IMR-90 (cell line): Measurements from ENCODE around the gene CACNA2D4. TPM values are rescaled to one million over a fixed set of nuclear protein-coding genes. Genes with fewer than 3 reads are reported as not detected.
"Not testable (repeated sequence)": the region's sequence is repeated elsewhere in the genome, so short reads cannot be mapped to it uniquely, and the experiment has no call there.

Source experiments
- ATAC-seq: fragments of 200-7000 bp; cut with Tn5 transposase; 2 replicates; pipeline ENCODE4 v1.9.1; 2020; ENCODE audit warnings: low read depth, mild to moderate bottlenecking, moderate library complexity
- BruUV-seq: library from RNA; stranded (reverse); fragments of 400-500 nt; replicated peaks from 2 replicates; lab custom pipeline; 2021; lab: Mats Ljungman, UMichigan
- CTCF ChIA-PET: fragments of 300-600 bp; formaldehyde crosslinking; extraction: SDS; loops from one replicate; lab custom pipeline; 2021; ENCODE audit warnings: antibody characterized with exemption; lab: Yijun Ruan, JAX
- POLR2A ChIA-PET: fragments of 300-600 bp; sonication (Branson Sonifier 250); formaldehyde crosslinking; loops from one replicate; lab custom pipeline; 2022; ENCODE audit warnings: antibody characterized with exemption; ENCODE audit not compliant: unreplicated experiment; lab: Charles Lee
- DNase-seq: peaks from one replicate; pipeline ENCODE4 v3.0.0; 2013
- H2AFZ ChIP-seq: replicated peaks from 2 replicates; pipeline ENCODE3; 2013; ENCODE audit warnings: low read length, mild to moderate bottlenecking; ENCODE audit not compliant: poor library complexity
- H2AK5ac ChIP-seq: 2 replicates; pipeline ENCODE4 v1.6.1; 2013; ENCODE audit warnings: low read depth, low read length, inconsistent platforms
- H2AK9ac ChIP-seq: replicated peaks from 2 replicates; pipeline ENCODE3; 2013; ENCODE audit warnings: mild to moderate bottlenecking, low read depth, low read length, moderate library complexity; ENCODE audit not compliant: poor library complexity
- H2BK120ac ChIP-seq: 2 replicates; pipeline ENCODE4 v1.6.1; 2013; ENCODE audit warnings: low read depth, low read length, inconsistent platforms
- H2BK15ac ChIP-seq: 3 replicates; pipeline ENCODE4 v1.6.1; 2013; ENCODE audit warnings: low read depth, low read length, inconsistent platforms
- H2BK20ac ChIP-seq: 2 replicates; pipeline ENCODE4 v1.6.1; 2013; ENCODE audit warnings: low read depth, mild to moderate bottlenecking, inconsistent platforms, low read length, moderate library complexity
- H2BK5ac ChIP-seq: 2 replicates; pipeline ENCODE4 v1.6.1; 2013; ENCODE audit warnings: mild to moderate bottlenecking, low read depth, low read length, inconsistent platforms; ENCODE audit not compliant: poor library complexity, severe bottlenecking
- H3K14ac ChIP-seq: replicated peaks from 2 replicates; pipeline ENCODE4 v1.6.1; 2013; ENCODE audit warnings: low read depth, low read length, inconsistent platforms
- H3K18ac ChIP-seq: 2 replicates; pipeline ENCODE4 v1.6.1; 2013; ENCODE audit warnings: low read depth, low read length, control low read depth
- H3K23ac ChIP-seq: 2 replicates; pipeline ENCODE4 v1.6.1; 2013; ENCODE audit warnings: low read depth, low read length, inconsistent platforms
- H3K27ac ChIP-seq: 2 replicates; pipeline ENCODE4 v1.5.1; 2013; ENCODE audit warnings: mild to moderate bottlenecking, control low read depth, low read length; ENCODE audit not compliant: insufficient read depth
- H3K27me3 ChIP-seq: 2 replicates; pipeline ENCODE4 v1.6.1; 2013; ENCODE audit warnings: low read length; ENCODE audit not compliant: control insufficient read depth, insufficient read depth
- H3K36me3 ChIP-seq: 2 replicates; pipeline ENCODE4 v1.6.1; 2013; ENCODE audit warnings: low read length, mixed read lengths; ENCODE audit not compliant: control insufficient read depth, insufficient read depth
- H3K4ac ChIP-seq: 2 replicates; pipeline ENCODE4 v1.6.1; 2013; ENCODE audit warnings: low read depth, low read length, inconsistent platforms
- H3K4me1 ChIP-seq: 2 replicates; pipeline ENCODE4 v1.6.1; 2013; ENCODE audit warnings: low read length, mixed read lengths; ENCODE audit not compliant: control insufficient read depth, insufficient read depth
- H3K4me2 ChIP-seq: 2 replicates; pipeline ENCODE4 v1.6.1; 2013; ENCODE audit warnings: low read depth, mild to moderate bottlenecking, control low read depth, low read length, moderate library complexity
- H3K4me3 ChIP-seq: 2 replicates; pipeline ENCODE4 v1.5.1; 2013; ENCODE audit warnings: low read depth, mild to moderate bottlenecking, control low read depth, low read length, moderate library complexity; ENCODE audit not compliant: insufficient read depth
- H3K56ac ChIP-seq: 2 replicates; pipeline ENCODE4 v1.6.1; 2013; ENCODE audit warnings: low read length, inconsistent platforms; ENCODE audit not compliant: insufficient read depth; ENCODE audit errors: extremely low read depth
- H3K79me1 ChIP-seq, 2 experiments: 2 replicates each; pipeline ENCODE4 v1.6.1; 2013; ENCODE audit warnings: low read length in 2 of 2, inconsistent platforms in 1 of 2, low read depth in 1 of 2
- H3K9ac ChIP-seq: 2 replicates; pipeline ENCODE4 v1.6.1; 2013; ENCODE audit warnings: low read depth, low read length, control low read depth
- H3K9me1 ChIP-seq: 2 replicates; pipeline ENCODE4 v1.6.1; 2013; ENCODE audit warnings: low read length, inconsistent platforms; ENCODE audit not compliant: insufficient read depth
- H3K9me3 ChIP-seq: 2 replicates; pipeline ENCODE4 v1.6.1; 2013; ENCODE audit warnings: low read length; ENCODE audit not compliant: control insufficient read depth, insufficient read depth
- H4K20me1 ChIP-seq: 2 replicates; pipeline ENCODE4 v1.6.1; 2013; ENCODE audit warnings: low read length, inconsistent platforms; ENCODE audit not compliant: insufficient read depth
- H4K5ac ChIP-seq: 2 replicates; pipeline ENCODE4 v1.6.1; 2013; ENCODE audit warnings: mild to moderate bottlenecking, low read depth, low read length, control low read depth
- H4K8ac ChIP-seq, 2 experiments: 2 replicates each; pipeline ENCODE4 v1.6.1; 2013; ENCODE audit warnings: low read depth in 2 of 2, low read length in 2 of 2, control low read depth in 1 of 2, inconsistent platforms in 1 of 2
- H4K91ac ChIP-seq: 2 replicates; pipeline ENCODE4 v1.6.1; 2013; ENCODE audit warnings: low read depth, low read length, inconsistent platforms; ENCODE audit not compliant: insufficient read depth
- WGBS, 2 experiments: methylation state at CpG; one replicate each; pipeline versions ENCODE4 v1.1.5 to v1.1.7; 2013; ENCODE audit warnings: missing lambda C conversion rate in 2 of 2; ENCODE audit not compliant: insufficient read length in 1 of 2; ENCODE audit errors: extremely low coverage in 2 of 2; 5-methylcytosine and 5-hydroxymethylcytosine counted together
- dilution Hi-C: fragments of 300-500 bp; cut with HindIII; formaldehyde crosslinking; loops from one replicate; pipeline ENCODE4 v1.14.3; 2018; ENCODE audit warnings: low sequenced_read_pairs; ENCODE audit not compliant: unreplicated experiment
- in situ Hi-C: fragments of 300-500 bp; cut with MboI; formaldehyde crosslinking; loops from 3 replicates; pipeline ENCODE4 v1.14.3; 2019; ENCODE audit warnings: low sequenced_read_pairs, inconsistent platforms, mixed read lengths
- intact Hi-C: fragments of 100-400 bp; cut with micrococcal nuclease; formaldehyde crosslinking; loops from 2 replicates; pipeline ENCODE4 v1.10.0; 2022
- polyA plus RNA-seq, 3 experiments: library from polyadenylated mRNA; depleted of rRNA; stranded (reverse); fragments of >200 nt; gene quantifications; 2 replicates each; pipeline ENCODE4 v1.2.3, GENCODE V29; 2012; ENCODE audit warnings: low replicate concordance in 1 of 3
- total RNA-seq: library from RNA; depleted of rRNA; stranded (reverse); fragments of >200 nt; gene quantifications from 2 replicates; pipeline ENCODE4 v1.2.3, GENCODE V29; 2012

Gene CACNA2D4
- total and polyA plus RNA-seq, 2 of the 4 experiments (the other 2 are of a cell fraction) = 0.18 to 0.22 TPM

- H2BK20ac ChIP-seq, BruUV-seq, H3K4me3 ChIP-seq, H2BK15ac ChIP-seq, H3K9me3 ChIP-seq, H3K14ac ChIP-seq, H4K91ac ChIP-seq, CTCF ChIA-PET, ATAC-seq, H3K27ac ChIP-seq, H2AK5ac ChIP-seq, in situ Hi-C loops, H2BK120ac ChIP-seq, H4K20me1 ChIP-seq, H3K4me1 ChIP-seq, H3K56ac ChIP-seq, H3K4ac ChIP-seq, H2BK5ac ChIP-seq, H3K23ac ChIP-seq, H3K9me1 ChIP-seq, H3K79me1 ChIP-seq, H3K18ac ChIP-seq, DNase-seq, H2AFZ ChIP-seq, H2AK9ac ChIP-seq, H4K5ac ChIP-seq, dilution Hi-C loops, H3K4me2 ChIP-seq, H3K27me3 ChIP-seq, H4K8ac ChIP-seq, POLR2A ChIA-PET, H3K9ac ChIP-seq: not testable (repeated sequence)
- WGBS, 2 experiments = no CpG with 5 or more reads among the region's 5 CpGs
- H3K36me3 ChIP-seq = peaks cover 40% of the 10 kb centered on the region
- intact Hi-C loops = loop anchor here (5.0 to 10.0 kb wide), 2 partner anchors 339 to 637 kb away; no protein-coding TSS in a partner anchor
Measured at GRCh38 chr12:1945502-1945901, 27.1 kb upstream of the CACNA2D4 start.
